K562 treated with DMSO at 1 percent for 4 hours (cell line): Measurements from ENCODE around the gene ZNF800. TPM values are rescaled to one million over a fixed set of nuclear protein-coding genes. Genes with fewer than 3 reads are reported as not detected.

Experiments
- total RNA-seq: library from RNA; unstranded; fragments of 300-600 nt; gene quantifications from 2 replicates; pipeline ENCODE4 v1.2.3, GENCODE V29; 2022; ENCODE audit not compliant: insufficient read depth

The ZNF800 gene
- 26.6 and 35.9 TPM in 2 replicates for total RNA-seq

GRCh38 chr7:127392566-127393367 is at the start of gene ZNF800:
Gene ZNF800 (minus strand): TSS chr7:127392708. CDS start chr7:127391557, 1,151 bp downstream.

Other genes with a start within 250 kb of the ZNF800 start
- not detected in 2 replicates for gene GRM8, start 139.8 kb downstream of the ZNF800 start, total RNA-seq
- 16.1 and 20.5 TPM in 2 replicates for gene GCC1, start 192.9 kb upstream of the ZNF800 start, total RNA-seq
- gene ARF5, start 195.7 kb upstream of the ZNF800 start, total RNA-seq: 246 and 264 TPM in 2 replicates
- gene FSCN3, start 201.0 kb upstream of the ZNF800 start, total RNA-seq: not detected in 2 replicates
- gene PAX4, start 225.4 kb upstream of the ZNF800 start, total RNA-seq: not detected in 2 replicates